ENCODE measurements around the gene ZNF835. TPM values are rescaled to one million over a fixed set of nuclear protein-coding genes. Genes with fewer than 3 reads are reported as not detected.

The ZNF835 gene
- total RNA-seq, 2 experiments from 2014 or later, result 3.0 to 3.3 TPM

DNA sequence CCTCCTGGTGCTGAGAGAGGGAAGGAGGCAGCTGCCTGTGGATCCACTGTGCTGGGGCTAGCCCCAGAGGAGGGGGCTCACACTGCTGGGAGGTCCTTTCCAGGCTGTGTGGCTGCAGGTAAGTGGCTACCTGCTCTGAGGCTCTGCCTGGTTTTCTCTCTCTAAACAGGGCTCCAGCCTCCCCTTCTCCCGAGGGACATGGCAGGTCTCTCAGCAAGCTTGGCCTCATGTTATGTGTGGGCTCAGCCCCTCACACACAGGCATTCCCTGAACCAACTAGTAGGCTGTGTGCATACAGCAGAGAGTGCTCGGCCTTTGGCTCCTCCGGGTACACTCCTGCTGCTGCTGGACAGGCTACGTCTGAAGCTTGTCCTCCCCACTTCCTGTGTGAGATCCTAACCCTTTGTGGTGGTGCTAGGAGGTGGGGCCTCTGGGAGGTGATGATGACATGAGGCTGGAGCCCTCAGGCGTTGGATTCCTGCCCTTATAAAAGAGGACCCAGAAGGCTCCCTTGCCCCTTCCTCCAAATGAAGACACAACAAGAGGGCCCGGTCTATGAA, 4.2 kb downstream of the ZNF835 start:
- Mint-ChIP-seq H3K27me3 (peaks cover 1% of the 10 kb centered on the region), H3K36me3 (ENCODE audit: low read depth) (peaks cover 66% of the 10 kb centered on the region), H3K27ac (no peak overlapping the region), H3K4me3 (no peak overlapping the region), H3K4me1 (ENCODE audit: low read depth) (peaks cover 9% of the 10 kb centered on the region), H3K9me3 (peaks cover 31% of the 10 kb centered on the region)
- CTCF ChIA-PET, result no interaction called here
- intact Hi-C loops (cut with micrococcal nuclease), result no loop called here
- ATAC-seq (no peak), DNase-seq (no peak)
- TF ChIP-seq, protein P1, sequence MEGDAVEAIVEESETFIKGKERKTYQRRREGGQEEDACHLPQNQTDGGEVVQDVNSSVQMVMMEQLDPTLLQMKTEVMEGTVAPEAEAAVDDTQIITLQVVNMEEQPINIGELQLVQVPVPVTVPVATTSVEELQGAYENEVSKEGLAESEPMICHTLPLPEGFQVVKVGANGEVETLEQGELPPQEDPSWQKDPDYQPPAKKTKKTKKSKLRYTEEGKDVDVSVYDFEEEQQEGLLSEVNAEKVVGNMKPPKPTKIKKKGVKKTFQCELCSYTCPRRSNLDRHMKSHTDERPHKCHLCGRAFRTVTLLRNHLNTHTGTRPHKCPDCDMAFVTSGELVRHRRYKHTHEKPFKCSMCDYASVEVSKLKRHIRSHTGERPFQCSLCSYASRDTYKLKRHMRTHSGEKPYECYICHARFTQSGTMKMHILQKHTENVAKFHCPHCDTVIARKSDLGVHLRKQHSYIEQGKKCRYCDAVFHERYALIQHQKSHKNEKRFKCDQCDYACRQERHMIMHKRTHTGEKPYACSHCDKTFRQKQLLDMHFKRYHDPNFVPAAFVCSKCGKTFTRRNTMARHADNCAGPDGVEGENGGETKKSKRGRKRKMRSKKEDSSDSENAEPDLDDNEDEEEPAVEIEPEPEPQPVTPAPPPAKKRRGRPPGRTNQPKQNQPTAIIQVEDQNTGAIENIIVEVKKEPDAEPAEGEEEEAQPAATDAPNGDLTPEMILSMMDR (IDR thresholded peaks at IDR 0.05), result no peak
- POLR2A ChIA-PET, result interaction anchor here (0.7 kb wide), 1 partner anchor 9 kb away, joined by 3 read pairs; no protein-coding TSS in a partner anchor

GRCh38 chr19:56664511-56664910, 7.0 kb downstream of the ZNF835 start:
- Mint-ChIP-seq H3K9me3 (peaks cover 34% of the 10 kb centered on the region), H3K4me1 (ENCODE audit: low read depth) (peaks cover 2% of the 10 kb centered on the region), H3K27me3 (no peaks in the 10 kb centered on the region), H3K4me3 (no peak overlapping the region), H3K27ac (no peak overlapping the region), H3K36me3 (ENCODE audit: low read depth) (peaks cover 63% of the 10 kb centered on the region)
- ATAC-seq (no peak), DNase-seq (no peak)
- ChIA-PET CTCF (no interaction called here), POLR2A (no interaction called here)
- intact Hi-C loops (cut with micrococcal nuclease), result no loop called here
- TF ChIP-seq, protein P1 (IDR thresholded peaks at IDR 0.05), result no peak

DNA sequence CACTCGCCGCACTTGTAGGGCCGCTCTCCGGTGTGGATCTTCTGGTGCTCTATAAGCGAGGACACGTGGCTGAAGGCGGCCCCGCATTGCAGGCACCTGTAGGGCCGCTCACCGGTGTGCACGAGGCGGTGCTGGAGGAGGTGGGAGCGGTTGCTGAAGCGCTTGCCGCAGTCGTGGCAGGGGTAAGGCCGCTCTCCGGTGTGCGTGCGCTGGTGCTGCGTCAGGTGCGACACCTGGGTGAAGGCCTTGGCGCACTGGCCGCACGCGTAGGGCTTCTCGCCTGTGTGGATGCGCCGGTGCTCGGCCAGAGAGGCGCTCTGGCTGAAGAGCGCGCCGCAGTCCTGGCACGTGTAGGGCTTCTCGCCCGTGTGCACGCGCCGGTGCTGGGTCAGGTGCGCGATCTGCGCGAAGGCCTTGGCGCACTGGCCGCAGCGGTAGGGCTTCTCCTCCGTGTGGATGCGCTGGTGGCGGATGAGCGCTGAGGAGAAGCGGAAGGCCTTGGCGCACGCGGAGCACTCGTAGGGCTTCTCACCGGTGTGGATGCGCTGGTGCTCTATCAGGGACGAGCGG, 7.5 kb downstream of the ZNF835 start:
- Mint-ChIP-seq H3K9me3 (peaks cover 38% of the 10 kb centered on the region), H3K36me3 (ENCODE audit: low read depth) (peaks cover 61% of the 10 kb centered on the region), H3K27me3 (no peaks in the 10 kb centered on the region), H3K4me3 (no peak overlapping the region), H3K27ac (no peak overlapping the region), H3K4me1 (ENCODE audit: low read depth) (peaks cover 2% of the 10 kb centered on the region)
- ChIA-PET CTCF (no interaction called here), POLR2A (no interaction called here)
- no peak for DNase-seq
- ATAC-seq, result no peak
- TF ChIP-seq, protein P1 (IDR thresholded peaks at IDR 0.05), result no peak
- intact Hi-C loops (cut with micrococcal nuclease), result no loop called here

GRCh38 chr19:56661248-56661647, 10.3 kb downstream of the ZNF835 start:
- peaks cover 31% of the 10 kb centered on the region for H3K9me3 Mint-ChIP-seq
- ATAC-seq, result no peak
- no peak for DNase-seq
- no peaks in the 10 kb centered on the region for H3K27me3 Mint-ChIP-seq
- H3K4me3 Mint-ChIP-seq, result no peak overlapping the region
- TF ChIP-seq, protein P1 (IDR thresholded peaks at IDR 0.05), result no peak
- ChIA-PET POLR2A (no interaction called here), CTCF (no interaction called here)
- H3K36me3 Mint-ChIP-seq (ENCODE audit: low read depth), result peaks cover 38% of the 10 kb centered on the region
- intact Hi-C loops (cut with micrococcal nuclease), result no loop called here
- H3K4me1 Mint-ChIP-seq (ENCODE audit: low read depth), result no peaks in the 10 kb centered on the region
- H3K27ac Mint-ChIP-seq, result no peak overlapping the region

GRCh38 chr19:56660381-56661107, 11.0 kb downstream of the ZNF835 start:
- ATAC-seq, result peak; percentile 53
- H3K36me3 Mint-ChIP-seq (ENCODE audit: low read depth), result peaks cover 35% of the 10 kb centered on the region

More at GRCh38 chr19:56660381-56661107, 11.0 kb downstream of the ZNF835 start:
- H3K27ac Mint-ChIP-seq, result no peak overlapping the region
- peak; percentile 33 for DNase-seq
- H3K9me3 Mint-ChIP-seq, result peaks cover 31% of the 10 kb centered on the region
- POLR2A ChIA-PET, result no interaction called here
- CTCF ChIA-PET, result no interaction called here
- H3K4me1 Mint-ChIP-seq (ENCODE audit: low read depth), result no peaks in the 10 kb centered on the region
- TF ChIP-seq, protein P1 (IDR thresholded peaks at IDR 0.05), result no peak
- H3K27me3 Mint-ChIP-seq, result no peaks in the 10 kb centered on the region
- intact Hi-C loops (cut with micrococcal nuclease), result no loop called here
- no peak overlapping the region for H3K4me3 Mint-ChIP-seq

Data from activated CD8-positive, alpha-beta T cell treated with anti-CD3 and anti-CD28 coated beads for 36 hours (primary cell).